ENCODE results near the gene LAMA2.

- TF ChIP-seq CTCF (conservative IDR thresholded peaks at IDR 0.05 in 1 of 2, IDR thresholded peaks at IDR 0.05 in 1 of 2; ENCODE audit: low read depth in 1 of 2, low read length in 2 of 2) (no peak), EZH2 (IDR thresholded peaks at IDR 0.05; ENCODE audit: low read length, missing control alignments) (no peak)
Observed at GRCh38 chr6:128883906-128884305, 968 bp downstream of the LAMA2 start.

Data from fibroblast of lung (primary cell).